Breast epithelium (tissue), 3 donors: ENCODE measurements around the gene SPOCK1.

ENCODE experiments used
- POLR2A ChIP-seq: fragments of 450-650 bp; IDR thresholded peaks from one replicate; pipeline ENCODE4 v1.6.1; 2016; ENCODE audit warnings: antibody characterized with exemption, mild to moderate bottlenecking, moderate library complexity
- TF ChIP-seq, protein P1 (sequence below), 3 donors: fragments of 450-650 bp; IDR thresholded peaks; one replicate each; pipeline ENCODE4 v1.5.1; 2016 to 2017; ENCODE audit warnings: antibody characterized with exemption in 3 of 3, mild to moderate bottlenecking in 3 of 3, moderate library complexity in 3 of 3

DNA sequence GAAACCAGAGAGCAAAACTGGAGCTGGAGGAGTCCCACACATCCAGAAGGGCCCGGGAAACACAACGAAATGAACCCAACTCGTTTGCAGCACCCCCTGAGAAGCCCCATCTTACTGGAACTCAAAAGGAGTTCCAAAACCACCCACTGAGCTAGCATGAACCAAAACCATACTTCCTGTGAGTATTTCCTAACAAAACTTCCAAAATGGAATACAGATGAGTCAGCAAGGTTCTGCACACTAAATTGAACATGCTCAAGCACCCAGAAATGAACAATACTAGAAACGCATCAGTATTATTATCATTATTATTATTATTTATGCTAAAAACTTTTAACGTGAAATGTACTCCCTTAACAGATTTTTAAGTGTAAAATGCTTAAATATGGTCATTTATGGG is 8.0 kb upstream of the SPOCK1 start:
- TF ChIP-seq, protein P1, sequence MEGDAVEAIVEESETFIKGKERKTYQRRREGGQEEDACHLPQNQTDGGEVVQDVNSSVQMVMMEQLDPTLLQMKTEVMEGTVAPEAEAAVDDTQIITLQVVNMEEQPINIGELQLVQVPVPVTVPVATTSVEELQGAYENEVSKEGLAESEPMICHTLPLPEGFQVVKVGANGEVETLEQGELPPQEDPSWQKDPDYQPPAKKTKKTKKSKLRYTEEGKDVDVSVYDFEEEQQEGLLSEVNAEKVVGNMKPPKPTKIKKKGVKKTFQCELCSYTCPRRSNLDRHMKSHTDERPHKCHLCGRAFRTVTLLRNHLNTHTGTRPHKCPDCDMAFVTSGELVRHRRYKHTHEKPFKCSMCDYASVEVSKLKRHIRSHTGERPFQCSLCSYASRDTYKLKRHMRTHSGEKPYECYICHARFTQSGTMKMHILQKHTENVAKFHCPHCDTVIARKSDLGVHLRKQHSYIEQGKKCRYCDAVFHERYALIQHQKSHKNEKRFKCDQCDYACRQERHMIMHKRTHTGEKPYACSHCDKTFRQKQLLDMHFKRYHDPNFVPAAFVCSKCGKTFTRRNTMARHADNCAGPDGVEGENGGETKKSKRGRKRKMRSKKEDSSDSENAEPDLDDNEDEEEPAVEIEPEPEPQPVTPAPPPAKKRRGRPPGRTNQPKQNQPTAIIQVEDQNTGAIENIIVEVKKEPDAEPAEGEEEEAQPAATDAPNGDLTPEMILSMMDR (IDR thresholded peaks at IDR 0.05): no peak
- no peak for TF ChIP-seq POLR2A
